HG02870 (cell line): Measurements from ENCODE around the gene MXRA5.
"Not testable (repeated sequence)": the region's sequence is repeated elsewhere in the genome, so short reads cannot be mapped to it uniquely, and the experiment has no call there.

Source experiments
- ATAC-seq: cut with Tn5 transposase; IDR thresholded peaks from one replicate; pipeline ENCODE4 v1.9.1; 2021; ENCODE audit warnings: mild to moderate bottlenecking, moderate library complexity; ENCODE audit not compliant: unreplicated experiment

The MXRA5 gene

GRCh38 chrX:3345281-3346191 is 916 bp downstream of the MXRA5 start:
- no peak for ATAC-seq

GRCh38 chrX:3343569-3343968 is 2.9 kb downstream of the MXRA5 start:
- not testable (repeated sequence) for ATAC-seq

- ATAC-seq = no peak
These were observed 6.4 kb downstream of the MXRA5 start for GRCh38 chrX:3340016-3340415.

GRCh38 chrX:3326681-3327080 is 19.8 kb downstream of the MXRA5 start:
- ATAC-seq = no peak

DNA sequence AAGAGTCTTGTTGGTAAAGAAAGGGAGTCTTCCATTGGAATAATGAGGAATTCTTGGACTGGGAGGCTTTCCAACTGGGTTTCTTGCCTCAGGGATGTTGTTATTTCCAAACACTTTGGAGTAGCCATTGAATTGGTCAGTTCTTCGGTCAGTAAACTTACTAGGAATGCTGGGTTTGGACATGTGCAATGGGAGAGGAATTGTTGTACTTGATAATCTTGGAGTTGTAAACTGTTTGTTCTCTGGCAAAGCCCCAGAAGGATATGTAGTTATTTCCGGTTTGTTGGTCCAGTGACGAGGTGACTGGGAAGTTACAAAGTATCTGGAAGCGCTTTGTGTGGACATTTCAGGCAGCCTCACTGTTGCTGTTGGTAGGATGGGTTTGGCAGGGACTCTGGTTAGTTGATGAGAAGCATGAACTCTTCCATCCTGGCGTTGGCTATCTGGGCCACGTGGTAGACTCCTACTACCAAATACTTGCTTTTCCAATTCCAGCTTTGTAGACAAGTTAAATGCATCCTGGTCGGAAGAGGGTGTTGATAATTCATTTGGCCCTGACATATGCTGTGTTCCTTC is 25.9 kb downstream of the MXRA5 start:
- ATAC-seq = no peak

DNA sequence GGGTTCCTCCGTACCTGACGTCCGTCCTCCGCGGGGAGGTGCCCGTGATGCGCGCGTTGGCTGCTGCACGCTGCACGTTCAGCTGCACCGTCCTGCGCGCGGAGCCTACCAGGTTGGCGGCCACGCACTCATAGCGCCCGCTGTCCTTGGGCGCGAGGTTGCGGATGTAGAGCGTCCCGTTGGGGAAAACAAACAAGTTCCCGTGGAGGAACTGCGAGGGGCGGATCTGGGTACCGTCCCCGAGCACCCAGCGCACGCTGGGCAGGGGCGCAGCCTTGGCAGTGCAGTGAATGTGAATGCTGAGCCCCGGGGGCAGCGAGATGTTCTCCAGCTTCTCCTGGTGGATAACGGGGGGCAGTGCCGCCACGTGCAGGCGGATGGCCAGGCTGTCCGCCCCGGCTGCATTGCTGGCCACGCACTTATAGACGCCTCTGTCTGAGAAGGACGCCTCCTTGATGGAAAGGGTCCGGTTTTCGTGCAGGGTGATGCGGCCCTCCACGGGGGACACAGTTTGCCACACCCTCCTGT is 29.2 kb downstream of the MXRA5 start:
- ATAC-seq = no peak

DNA sequence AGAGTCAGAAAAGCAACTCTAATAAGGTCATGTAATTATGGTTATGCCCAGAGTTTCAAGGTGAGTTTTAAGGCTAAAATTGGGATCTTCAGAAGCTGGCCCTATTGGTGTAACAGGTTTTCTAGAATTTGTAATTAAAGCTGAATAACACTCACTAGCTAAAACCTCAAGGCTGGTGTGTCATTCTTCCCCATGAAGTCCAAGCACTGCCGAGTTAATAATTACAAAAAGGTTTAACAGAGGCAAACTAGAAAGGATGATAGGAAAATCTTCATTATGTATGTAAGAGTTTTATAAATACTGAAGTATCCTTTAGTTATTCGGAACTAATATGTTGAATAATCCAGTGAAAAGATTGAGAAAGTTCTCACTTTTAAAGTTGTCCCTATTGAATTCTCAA is 34.3 kb downstream of the MXRA5 start:
- no peak for ATAC-seq

GRCh38 chrX:3307881-3308280 is 38.6 kb downstream of the MXRA5 start:
- ATAC-seq = no peak

DNA sequence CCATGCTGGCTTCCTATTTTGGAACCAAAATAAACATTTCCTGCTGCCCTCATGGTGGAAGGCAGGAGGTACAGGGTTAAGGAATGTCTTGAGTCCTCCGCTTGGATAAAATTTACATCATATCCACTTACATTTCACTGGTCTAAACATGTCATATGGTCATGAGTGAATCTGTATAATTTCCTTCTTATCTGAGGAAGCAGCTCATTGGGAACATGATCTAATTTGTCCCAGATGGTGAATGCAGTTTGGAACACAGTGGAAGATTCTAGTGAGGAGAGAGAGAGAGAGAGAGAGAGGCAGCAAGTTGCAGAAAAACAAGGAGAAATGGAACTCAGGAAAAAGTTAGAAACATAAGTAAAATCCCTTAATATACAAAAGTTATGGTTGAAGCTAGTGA is 46.8 kb downstream of the MXRA5 start:
- ATAC-seq = no peak

- ATAC-seq = no peak
These were observed 50.7 kb downstream of the MXRA5 start for GRCh38 chrX:3295731-3296130.

- ATAC-seq = no peak
These were observed 53.2 kb downstream of the MXRA5 start for GRCh38 chrX:3293251-3293650.

DNA sequence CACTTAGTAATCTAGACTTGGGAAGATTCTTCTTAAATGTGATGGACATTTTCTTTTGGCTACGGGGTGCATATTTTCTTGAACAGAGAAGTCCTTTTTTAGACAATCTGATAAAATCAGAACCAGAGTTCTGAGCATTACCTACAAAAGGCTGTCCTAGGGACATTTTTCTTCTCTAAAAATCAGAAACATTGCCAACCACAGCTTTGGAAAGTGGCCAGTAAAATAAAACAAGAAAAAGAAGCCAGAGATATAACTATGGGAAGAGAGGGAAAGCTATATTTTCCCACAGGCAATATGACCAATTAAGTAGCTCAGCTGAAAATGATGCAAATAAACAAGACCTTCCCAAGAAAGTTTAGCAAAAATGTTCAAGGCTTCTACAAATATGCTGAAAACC is 55.9 kb downstream of the MXRA5 start:
- ATAC-seq = no peak

DNA sequence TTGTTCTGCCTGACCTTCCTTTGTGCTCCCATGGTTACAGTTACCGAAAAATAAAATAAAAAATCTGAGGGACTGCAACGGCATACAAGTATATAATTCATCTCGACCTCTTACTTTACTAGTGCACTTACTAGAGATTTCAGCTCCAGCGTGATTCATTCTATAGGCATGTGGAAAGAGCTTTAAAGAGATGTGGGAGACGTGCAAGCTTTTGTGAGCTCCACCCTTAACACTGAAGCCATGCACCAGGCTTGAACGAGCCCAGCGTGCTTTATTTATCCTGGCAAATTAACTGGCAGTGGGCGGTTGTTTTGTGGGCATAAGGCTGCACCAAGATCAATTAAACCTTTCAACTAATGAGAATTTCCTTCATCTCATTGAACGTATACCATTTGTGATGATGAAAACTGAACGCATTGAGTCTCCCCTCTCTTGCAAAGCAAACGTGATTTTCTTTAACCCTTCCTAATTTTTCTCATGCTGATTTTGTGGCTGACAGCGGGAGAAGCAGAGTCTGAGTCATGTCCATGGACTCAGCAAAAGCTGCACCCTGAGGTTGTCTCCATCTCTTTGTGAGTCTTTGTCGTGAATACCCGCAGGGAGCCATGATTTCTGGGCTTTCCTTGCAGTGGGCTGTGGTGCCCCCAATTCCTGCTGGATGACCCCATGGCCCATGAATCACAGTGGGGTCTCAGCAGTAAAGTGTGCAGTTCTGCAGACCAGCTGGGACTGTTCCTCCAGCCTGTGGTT is 60.1 kb downstream of the MXRA5 start:
- ATAC-seq = no peak

- no peak for ATAC-seq
These were observed 65.7 kb downstream of the MXRA5 start for GRCh38 chrX:3280706-3281105.

GRCh38 chrX:3273668-3274067 is 72.8 kb downstream of the MXRA5 start:
- ATAC-seq = not testable (repeated sequence)

GRCh38 chrX:3271834-3272186 is 74.6 kb downstream of the MXRA5 start:
- ATAC-seq = no peak

DNA sequence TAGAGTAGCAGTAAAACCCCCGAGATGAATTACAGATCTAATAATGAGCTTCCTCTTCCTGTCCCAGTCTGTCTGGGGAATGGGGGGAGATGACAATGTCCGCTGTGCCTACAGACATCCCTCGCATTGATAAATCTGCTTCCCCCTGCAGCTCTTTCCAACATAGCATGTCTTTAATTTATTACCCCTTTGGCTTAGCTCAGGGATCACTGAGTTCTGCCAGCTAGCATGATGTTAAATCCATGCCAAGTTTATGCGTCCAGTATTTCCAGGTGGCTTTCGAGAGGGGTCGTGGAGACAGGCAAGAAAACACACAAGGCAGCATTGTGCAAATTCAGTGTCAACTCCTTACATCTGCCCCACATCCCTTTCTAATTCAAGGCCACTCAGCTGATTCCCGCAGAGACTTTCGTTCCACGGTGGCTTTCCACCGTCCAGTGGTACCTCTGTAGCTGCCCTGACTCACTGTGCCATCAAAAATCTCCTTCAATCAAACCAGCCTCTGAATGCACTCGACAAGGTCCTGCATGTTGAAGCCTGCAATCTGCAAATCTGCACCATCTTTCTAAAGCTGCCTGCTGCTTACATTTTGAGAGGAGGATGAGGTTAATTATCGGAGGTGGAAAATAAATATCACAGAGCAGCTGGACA is 75.1 kb downstream of the MXRA5 start:
- ATAC-seq = no peak

DNA sequence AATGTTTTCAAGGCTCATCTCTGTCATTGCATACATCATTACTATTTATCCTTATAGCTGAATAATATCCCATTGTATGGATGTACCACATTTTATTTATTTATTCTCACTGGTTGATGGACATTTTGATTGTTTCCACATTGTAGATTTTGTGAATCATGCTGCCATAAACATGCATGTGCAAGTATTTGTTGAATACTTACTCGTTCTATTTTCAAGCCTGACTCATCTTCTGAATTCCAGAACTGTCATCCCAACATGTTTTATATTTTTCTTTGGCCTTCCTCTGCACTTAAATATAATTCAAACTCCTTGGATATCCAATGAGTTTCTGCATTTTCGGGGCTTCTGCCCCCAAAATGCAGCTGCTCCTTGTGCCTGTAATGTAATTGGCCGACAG is 77.6 kb downstream of the MXRA5 start:
- no peak for ATAC-seq

GRCh38 chrX:3263681-3264126 is 82.7 kb downstream of the MXRA5 start:
- ATAC-seq = no peak

GRCh38 chrX:3262901-3263300 is 83.6 kb downstream of the MXRA5 start:
- ATAC-seq = no peak
